GM23248 (cell line): ENCODE data around the gene REG3G.

Experiments
- EZH2 ChIP-seq: fragments of 200-600 bp; sonication (generic); IDR thresholded peaks from 2 replicates; pipeline ENCODE4 v1.6.1; 2018; ENCODE audit warnings: antibody characterized with exemption, mild to moderate bottlenecking; ENCODE audit not compliant: insufficient read depth, poor library complexity, severe bottlenecking
- EZH2phosphoT487 ChIP-seq: fragments of 200-600 bp; sonication (generic); IDR thresholded peaks from 2 replicates; pipeline ENCODE4 v1.6.1; 2018; ENCODE audit warnings: antibody characterized with exemption, moderate library complexity, mild to moderate bottlenecking, low read depth; ENCODE audit not compliant: insufficient read depth

- TF ChIP-seq EZH2 (no peak), EZH2phosphoT487 (no peak)
Measured at GRCh38 chr2:78980152-78980465, 45.4 kb upstream of the REG3G start.
